ENCODE data around the gene CACNA2D4.

The CACNA2D4 gene

GRCh38 chr12:1767407-1768090, 150.9 kb downstream of the CACNA2D4 start:
- TF ChIP-seq CTCF (IDR thresholded peaks at IDR 0.05; ENCODE audit: low read depth, low read length): no peak
- no peak overlapping the region for H3K4me3 ChIP-seq (ENCODE audit: low read depth, low read length)

DNA sequence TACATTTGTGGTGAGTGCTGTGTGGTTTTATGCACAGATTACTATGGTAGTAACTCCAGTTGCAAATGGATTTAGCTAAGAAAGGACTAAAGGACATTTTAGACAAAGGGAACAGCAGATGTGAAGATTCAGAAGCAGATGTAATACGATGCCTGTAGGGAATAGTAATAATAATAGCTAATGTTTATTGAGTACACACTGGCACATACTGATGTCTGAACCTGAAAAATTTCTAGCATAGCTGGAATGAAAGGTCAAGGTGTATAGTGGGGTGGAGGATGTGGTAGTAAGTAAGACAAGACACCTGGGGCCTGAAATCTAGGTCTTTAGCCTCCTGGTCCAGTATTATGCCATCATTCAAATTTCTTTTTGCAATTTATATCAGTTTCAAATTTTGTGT, 152.3 kb downstream of the CACNA2D4 start:
- TF ChIP-seq CTCF (IDR thresholded peaks at IDR 0.05; ENCODE audit: low read depth, low read length): no peak
- H3K4me3 ChIP-seq (ENCODE audit: low read depth, low read length): no peak overlapping the region

DNA sequence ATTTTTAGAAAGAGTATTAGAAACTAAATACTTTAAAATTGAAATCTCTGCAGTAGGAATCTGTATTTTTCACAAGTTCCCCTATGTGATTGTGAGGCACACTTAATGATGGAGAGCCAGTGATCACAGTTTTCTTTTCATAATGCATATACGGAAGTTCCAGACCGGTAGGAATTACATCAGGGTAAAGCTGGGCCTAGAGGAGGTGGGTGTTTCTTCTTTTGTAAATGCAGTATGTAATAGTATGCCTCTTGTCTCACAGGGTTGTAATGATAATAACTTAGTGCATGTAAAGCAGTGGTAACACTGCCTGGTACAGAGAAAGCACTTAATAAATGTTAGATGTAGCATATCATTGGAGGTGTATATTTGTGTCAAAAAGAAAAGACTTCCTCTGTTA, 155.3 kb downstream of the CACNA2D4 start:
- H3K4me3 ChIP-seq (ENCODE audit: low read depth, low read length): no peak overlapping the region
- no peak for TF ChIP-seq CTCF (IDR thresholded peaks at IDR 0.05; ENCODE audit: low read depth, low read length)

- no peak for TF ChIP-seq CTCF (IDR thresholded peaks at IDR 0.05; ENCODE audit: low read depth, low read length)
- no peak overlapping the region for H3K4me3 ChIP-seq (ENCODE audit: low read depth, low read length)
Measured at GRCh38 chr12:1761857-1762256, 156.6 kb downstream of the CACNA2D4 start.

- TF ChIP-seq CTCF (IDR thresholded peaks at IDR 0.05; ENCODE audit: low read depth, low read length): no peak
- no peak overlapping the region for H3K4me3 ChIP-seq (ENCODE audit: low read depth, low read length)
Measured at GRCh38 chr12:1760566-1761382, 157.7 kb downstream of the CACNA2D4 start.

DNA sequence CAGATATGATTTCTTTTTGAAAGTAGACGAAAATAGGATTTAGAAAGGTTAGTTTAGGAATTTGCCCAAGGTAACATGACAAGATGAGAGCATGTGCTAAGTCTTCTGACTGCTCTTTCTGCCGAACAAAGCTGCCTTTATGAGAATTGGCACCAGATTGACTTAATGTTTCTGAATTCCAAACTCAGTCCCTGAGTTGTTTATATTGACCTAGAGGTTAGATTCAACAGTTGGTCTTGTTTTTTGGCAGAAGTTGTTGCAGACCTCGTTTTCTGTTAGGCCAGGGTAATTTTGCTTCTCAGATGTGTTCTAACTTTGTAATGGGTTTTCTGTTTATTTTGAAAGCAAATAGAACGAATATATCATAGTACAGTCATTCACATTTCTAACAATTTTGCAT, 159.6 kb downstream of the CACNA2D4 start:
- TF ChIP-seq CTCF (IDR thresholded peaks at IDR 0.05; ENCODE audit: low read depth, low read length): no peak
- H3K4me3 ChIP-seq (ENCODE audit: low read depth, low read length): no peak overlapping the region

DNA sequence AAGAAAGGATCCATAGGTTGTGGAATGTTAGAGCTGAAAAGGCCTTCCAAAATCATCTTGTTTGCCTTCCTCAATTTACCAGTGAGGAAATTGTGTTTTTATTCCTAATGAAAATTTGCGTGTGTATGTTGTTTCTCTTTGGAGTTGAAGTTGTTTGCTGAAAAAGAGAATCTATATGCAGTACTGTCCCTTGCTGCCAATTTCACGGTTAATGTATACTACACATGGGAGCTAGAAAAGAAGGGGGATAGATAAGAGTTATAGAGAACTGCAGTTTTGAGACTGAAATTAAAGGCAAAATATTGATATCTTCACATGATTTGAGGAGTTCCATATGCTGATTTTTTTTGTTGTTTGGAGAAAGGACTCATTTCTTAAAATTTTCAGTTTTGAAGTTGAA, 160.1 kb downstream of the CACNA2D4 start:
- H3K4me3 ChIP-seq (ENCODE audit: low read depth, low read length): no peak overlapping the region
- TF ChIP-seq CTCF (IDR thresholded peaks at IDR 0.05; ENCODE audit: low read depth, low read length): no peak
